HG03558 (cell line): ENCODE measurements around the gene PSD.
A peak's percentile ranks its signal among the peaks of the same experiment; 100 is the strongest.

Experiments used
- ATAC-seq: cut with Tn5 transposase; IDR thresholded peaks from one replicate; pipeline ENCODE4 v1.9.1; 2021; ENCODE audit warnings: moderate number of reproducible peaks; ENCODE audit not compliant: unreplicated experiment; ENCODE audit errors: extremely low read depth

The PSD gene

DNA sequence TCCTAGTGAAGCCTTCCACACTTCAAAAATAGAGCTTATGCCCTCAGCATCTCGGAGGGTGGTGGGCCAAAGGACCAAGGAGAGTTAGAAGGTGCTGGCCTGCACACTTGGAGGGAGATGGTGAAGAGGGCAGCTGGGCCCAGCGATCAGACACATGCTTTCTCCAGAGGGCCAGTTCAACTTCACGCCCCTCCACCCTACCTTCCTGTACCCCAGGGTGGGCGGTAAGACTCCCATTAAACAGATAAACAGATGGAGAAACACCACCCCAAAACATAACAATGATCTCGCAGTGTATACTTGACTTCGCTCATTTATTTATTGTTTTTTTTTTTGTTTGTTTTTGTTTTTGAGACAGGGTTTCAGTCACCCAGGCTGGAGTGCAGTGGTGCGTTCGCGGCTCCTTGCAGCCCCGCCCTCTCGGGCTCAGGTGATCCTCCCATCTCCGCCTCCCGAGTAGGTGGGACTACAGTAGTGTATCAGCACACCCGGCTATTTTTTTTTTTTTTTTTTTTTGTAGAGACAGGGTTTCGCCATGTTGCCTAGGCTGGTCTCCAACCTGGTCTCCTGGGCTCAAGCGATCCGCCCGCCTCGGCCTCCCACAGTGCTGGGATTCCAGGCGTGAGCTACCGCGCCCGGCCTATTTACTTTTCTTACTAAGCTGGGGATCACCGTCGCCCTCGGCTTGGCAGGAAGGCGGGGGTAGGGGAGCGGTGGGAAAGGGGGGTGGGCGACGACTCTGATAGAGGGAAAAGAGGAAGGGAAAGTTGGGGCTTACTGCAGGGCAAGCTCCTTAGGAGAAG lies 30.9 kb upstream of the PSD start:
- no peak for ATAC-seq

DNA sequence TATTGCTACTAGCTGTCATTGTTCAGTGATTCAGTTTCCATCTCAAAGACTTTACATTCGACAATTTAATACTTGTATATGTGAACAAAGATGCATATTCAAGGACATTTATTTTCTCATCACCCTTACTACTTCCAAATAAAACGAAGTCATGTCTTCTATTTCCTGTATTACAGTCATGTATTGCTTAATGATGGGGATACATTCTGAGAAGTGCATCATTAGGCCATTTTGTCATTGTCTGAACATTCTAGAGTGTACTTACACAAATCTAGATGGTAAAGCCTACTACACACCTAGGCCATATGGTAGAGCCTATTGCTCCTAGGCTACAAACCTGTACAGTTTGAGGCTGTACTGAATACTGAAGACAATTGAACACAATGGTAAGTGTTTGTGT lies 26.3 kb upstream of the PSD start:
- ATAC-seq = no peak

DNA sequence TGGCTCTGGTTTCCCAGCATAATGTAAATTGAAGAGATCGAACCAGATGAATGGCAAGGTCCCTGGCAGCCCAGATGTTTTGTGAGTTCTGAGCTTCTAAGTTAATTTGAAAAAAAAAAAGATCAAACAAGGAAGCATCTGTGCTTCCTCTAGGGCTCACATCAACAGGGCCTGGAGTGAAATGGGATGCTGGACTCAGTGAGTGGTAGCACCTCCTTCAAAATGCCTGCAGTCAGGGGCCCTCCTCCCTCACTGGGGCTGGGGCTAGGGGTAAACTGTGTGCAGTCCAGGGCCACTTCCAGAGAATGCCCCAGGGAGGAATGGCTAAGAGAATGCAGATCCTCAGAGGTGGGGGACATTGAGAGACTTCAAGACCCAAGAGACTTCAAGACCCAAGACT lies 19.8 kb upstream of the PSD start:
- no peak for ATAC-seq

DNA sequence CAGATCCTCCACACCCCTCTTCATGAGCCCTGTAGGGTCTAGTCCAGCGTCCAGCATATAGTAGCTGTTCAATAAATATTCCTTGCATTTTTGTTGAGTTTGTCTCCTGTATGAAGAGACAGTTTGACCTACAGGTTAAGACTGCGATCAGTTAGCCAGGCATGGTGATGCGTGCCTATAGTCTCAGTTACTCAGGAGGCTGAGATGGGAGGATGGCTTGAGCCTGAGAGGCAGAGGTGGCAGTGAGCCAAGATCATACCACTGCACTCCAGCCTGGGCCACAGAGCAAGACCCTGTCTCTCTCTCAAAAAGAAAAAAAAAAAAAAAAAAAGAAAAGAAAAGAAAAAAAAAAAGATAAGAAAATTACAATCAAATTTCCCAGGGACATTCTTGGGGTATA lies 18.9 kb upstream of the PSD start:
- ATAC-seq = no peak

DNA sequence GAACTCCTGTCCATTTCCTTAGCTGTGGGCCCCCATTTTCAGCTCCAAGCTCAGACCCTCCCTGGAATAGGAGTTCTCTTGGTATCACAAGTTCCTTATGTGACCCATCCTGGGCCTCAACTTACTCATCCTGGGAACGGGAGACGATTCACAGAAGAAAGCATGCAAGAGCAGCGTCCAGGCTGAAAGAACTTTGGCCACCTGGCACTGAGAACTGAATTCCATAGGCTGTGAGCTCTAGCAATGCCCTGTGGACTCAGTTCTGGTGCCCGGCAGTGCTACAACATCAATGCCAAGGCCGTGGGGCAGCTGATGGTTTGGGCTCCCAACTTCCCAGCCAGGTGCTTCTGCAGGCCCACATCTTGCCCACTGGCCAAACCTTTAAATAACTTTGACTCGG lies 17.7 kb upstream of the PSD start:
- no peak for ATAC-seq

DNA sequence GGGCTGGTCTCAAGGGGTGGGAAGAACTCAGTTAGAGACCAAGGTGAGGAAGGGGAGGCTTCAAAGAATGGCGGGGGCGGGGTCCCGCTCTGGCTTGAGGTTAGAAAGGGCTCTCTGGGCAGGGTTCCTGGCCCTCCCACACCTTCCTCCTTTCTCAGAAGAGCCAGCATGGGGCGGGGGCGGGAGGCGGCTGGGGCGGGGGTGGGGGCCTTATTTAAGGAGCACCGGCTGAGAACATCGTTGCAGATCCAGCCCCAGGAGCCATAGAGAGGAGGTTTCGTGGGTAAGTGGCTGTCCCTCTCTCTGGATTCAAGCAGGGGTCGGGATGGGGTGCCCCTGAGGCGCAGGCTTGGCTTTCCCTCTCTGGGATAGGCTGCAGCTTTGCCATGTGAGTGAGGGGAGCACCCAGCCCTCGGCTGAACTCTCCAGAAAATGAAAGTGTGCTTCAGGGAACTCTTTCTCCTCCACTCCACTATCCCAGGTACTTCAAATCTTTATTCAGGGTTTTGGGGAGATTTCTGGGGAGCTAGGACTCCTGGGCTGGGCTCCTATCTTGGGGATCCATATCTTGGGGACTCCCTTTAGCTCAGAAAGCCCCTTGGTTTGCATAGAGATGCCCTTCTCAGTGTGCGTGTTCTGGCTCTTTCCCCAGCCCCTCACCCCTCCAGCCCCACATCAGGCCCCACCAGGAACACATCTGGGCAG lies 17.1 kb upstream of the PSD start:
- ATAC-seq = no peak

DNA sequence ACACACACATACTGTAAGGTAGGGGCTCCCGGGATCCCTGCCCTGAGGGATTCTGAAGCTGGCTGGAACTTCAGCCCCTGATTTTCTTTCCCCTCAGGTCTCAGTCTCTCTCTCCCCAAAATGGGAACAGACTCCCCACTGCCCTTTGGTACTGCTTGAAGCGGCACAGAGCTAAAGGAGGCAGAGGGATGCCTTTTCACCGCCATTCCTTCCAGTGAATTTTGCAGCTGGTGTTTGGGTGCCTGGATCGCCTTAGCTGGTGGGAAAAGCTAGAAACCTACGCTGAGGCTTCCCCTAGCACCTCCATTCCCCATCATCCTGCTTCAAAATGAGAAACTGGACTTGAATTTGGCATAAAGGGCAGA lies 16.5 kb upstream of the PSD start:
- no peak for ATAC-seq

DNA sequence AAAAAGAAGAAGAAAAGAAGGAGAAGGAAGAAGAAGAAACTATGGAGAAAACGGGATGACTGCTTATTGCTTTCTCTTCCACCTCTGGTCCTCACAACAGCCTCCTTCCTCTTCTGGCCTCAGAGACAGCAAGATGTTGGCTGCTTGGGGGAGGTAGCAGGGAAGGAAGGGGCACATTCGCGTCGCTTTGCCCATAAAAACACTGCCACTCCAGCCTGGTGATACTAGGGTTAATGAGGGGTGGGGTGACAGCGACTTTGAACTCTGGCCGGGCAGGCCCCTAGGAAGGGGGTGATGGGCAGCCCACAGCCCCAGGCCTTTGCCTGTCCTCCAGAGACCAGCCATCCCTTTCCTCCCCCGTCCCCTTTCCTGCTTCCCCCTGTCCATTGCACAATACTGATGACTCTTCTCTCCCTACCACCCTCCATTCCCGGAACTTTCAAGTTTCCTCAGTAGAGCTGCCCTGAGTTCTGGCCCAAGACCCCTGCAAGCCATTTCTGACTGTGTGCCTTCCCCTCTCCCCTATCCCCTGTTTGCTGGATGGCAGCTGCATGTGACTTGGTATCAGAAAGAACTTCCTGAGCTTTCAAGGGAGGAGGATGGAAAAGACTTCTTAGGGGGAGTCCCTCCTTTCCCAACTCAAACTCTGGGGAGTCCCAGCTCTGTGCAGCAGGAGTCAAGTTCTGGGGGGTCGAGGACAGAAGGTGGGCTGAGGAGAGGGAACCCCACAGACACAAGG lies 16.0 kb upstream of the PSD start:
- ATAC-seq = no peak

DNA sequence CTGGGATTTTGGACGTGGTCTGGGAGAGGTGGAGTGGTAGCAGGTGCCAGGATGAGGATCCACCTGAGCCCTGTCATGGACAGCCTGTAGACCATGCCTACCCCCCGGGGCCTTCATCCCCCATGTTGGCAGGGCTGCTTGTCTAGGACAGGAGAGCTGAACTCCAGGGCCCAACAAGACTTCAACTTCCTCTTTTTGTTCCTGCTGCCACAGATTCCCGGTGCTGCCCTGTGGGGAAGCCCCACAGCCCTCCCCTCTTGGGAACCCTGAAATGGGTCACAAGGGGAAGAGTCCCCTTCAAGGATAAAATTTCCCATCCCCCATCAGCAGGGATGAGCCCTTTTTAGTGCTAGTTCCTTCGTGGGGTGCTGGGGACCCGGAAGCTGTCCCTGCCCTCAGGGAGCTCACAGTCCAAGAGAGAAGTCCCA lies 15.0 kb upstream of the PSD start:
- no peak for ATAC-seq

DNA sequence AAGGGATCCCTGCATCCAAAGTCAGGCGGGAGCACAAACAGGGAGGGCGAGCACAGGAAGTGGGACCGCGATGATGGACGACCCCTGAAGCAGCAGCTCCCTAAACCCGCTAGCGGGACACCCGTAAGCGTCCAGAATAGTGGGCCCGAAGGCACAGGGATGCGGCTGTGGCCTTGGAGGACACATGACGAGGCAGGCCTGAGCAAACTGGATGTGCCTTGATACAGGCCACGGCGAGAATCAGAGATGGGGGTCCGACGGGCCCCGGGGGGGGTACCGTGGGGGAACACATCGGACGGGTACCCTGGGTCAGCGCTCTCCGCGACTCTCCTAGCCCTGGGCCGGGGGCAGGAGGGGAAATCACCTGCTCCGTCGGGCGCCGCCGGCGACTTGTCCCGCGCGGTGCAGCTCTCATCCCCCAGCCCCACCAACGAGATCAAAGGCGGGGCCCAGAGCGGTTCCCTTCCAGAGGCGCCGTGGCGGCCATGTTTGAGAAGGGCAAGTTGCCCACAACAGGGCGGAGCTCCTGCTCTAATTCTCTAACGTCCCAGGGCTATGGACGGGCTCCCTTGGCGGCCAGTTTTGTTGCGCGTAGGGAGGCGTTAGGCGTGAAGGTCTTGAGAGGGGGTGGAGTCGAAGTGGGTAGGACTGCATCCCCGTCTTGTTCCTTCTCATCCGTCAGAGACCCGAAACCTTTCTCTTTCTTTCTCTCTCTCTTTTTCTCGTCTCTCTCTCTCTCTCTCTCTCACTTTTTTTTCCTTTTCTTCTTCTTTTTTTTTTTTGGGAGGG lies 13.8 kb upstream of the PSD start, which contains the start of gene CUEDC2:
TSS of gene CUEDC2 (minus strand) at position 413 of the 789 bp plus-strand sequence. CDS start 7,386 bp downstream, outside the sequence.
- peak; percentile 73 for ATAC-seq

DNA sequence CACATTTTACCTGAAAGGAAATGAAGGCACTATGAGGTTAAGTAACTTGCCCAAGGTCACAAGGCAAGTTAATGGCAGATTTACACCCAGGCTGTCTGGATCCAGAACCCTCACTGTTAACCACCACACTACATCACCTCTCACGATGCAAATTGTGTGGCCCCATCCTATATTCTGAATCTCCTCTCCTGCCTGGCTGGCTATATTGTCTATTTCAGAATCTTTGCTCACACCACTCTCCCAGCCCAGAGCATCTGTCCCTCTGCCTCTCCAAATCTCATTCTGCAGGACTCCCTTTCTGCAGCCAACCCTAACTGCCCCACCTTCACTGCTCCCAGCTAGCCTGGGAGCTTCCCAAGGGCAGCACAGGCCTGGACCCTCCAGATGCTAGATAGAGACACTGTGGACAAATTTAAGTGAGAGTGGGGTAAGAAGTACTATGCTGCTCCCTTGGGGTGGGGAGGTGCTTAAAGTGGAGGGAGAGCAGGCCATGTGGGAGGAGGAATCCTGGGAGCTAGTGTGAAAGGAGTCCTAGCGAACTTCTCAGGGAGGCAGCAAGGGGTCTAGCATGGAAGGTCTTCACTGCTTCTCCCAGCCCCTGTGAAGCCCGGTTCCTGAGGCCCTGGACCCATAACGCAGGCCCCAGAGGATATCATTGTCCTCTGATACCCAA lies 13.0 kb upstream of the PSD start:
- ATAC-seq = no peak

DNA sequence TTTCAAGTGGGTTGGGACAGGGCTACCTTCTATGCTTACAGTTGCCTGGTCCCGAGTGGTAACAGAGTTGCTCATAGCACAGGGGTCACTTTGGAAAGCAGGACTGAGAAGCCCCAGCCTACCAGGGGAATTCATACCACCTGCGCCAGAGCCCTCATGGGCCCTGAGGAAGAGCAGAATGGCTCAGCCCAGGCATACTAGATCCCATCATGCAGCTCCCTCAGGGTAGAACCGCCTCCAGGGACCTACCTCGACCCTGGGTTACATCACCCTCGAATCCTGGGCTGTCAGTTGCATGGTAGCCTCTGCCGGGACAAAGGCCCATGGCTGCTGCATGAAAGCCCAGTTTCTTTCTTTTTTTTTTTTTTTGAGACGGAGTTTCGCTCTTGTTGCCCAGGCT lies 10.9 kb upstream of the PSD start:
- no peak for ATAC-seq

DNA sequence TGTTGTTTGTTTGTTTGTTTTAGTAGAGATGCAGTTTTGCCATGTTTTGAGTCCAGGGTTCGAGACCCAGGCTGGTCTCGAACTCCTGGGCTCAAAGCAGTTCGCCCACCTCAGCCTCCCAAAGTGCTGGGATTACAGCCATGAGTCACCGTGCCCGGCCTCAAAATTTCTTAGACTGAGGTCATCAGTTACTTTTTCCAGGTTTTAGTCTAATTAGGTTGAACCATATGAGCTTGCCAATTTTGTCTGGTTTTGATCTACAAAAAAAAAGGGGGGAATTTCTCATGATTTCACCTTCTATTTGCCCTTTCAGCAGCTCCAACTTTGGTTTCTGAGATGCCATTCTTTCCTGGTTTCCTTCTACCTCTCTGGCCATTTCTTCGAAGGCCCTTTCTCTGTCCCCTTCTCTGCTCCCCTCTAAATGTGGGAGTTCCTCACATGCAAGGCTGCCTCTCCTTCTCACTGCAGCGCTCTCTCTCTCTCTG lies 8.3 kb upstream of the PSD start:
- no peak for ATAC-seq

DNA sequence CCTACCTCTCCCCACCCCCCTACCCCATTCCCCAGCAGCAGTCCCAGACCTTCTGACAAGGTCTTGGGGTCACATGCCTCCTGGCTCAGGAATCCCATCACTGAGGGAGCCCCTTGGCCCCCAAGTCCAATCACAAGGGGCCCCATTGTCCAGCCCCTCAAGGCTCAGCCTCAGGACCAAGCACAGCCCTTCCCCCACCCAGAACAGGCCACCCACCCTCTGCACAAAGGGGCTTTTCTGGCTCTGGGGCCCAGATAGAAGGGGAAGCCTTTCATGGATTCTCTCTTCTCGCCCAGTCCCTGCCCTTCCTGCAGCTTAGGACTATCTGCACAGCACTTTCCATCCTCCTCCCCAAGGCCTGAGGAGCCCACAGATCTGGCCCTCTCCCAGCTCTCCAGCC lies 6.9 kb upstream of the PSD start:
- ATAC-seq = no peak

DNA sequence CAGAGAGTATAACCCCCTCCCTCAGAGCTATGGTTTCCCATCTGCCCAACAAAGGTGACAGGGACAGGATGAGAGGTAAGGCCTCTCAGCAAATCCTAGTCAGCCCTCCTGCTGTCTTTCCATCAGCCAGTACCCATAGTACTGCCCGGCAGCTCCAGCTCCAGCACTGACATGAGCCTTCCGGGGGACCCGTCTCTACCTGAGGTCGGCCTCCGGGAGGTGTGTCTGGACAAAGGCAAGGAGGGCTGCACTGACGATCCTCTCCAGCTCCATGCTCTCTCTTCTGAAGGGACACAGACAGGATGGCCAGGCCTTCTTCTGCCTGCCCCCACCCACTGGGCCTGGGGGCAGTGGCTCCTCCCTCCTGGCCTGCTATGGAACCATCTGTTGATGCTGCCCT lies 6.3 kb upstream of the PSD start:
- no peak for ATAC-seq

DNA sequence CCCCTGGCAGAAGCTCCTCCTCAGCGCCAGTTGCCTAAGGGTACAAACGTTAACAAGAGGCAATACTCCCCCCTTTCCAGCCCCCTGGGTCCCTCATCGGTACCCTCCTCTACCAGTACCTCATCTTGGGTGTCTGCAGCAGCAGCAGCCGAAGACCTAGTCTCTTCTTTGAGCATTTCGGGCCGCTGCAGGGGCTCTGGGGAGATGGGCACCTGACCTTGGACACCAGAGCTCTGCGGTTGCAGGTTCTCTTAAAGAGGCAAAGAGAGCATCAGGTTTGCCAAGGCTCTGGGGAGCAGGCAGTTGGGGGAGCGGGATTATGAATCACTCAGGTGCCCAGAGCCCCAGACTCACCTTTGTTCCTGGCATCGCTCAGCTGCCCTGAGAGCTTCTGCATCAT lies 5.6 kb upstream of the PSD start:
- ATAC-seq = no peak

DNA sequence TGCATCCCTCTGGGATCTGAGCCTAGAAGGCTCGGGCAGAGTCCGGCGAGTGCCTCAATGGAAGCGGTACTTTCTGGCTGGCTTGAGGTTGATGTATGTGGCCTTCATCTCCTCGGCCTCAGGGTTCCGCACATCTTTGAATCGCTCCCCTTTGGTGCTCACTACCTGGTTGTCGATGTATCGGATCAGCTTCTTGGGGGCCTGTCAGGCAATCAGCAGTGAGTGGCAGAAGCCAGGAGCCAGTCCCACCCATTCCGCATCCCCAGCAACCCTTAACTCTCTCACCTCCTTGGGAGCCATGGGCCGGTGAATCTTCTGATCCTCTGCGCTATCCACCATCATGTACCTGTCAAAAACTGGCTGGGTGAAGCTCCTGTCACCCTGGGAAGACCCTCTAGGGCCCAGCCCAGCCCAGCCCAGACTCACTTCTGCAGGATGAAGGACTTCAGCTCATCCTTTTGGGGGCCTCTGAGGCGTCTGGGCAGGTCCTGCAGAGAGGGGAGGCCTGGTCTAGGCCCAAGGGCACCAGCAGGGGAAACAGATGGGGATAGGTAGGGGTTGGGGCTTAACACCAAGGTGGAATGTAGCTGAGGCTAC lies 4.9 kb upstream of the PSD start:
- ATAC-seq = no peak

DNA sequence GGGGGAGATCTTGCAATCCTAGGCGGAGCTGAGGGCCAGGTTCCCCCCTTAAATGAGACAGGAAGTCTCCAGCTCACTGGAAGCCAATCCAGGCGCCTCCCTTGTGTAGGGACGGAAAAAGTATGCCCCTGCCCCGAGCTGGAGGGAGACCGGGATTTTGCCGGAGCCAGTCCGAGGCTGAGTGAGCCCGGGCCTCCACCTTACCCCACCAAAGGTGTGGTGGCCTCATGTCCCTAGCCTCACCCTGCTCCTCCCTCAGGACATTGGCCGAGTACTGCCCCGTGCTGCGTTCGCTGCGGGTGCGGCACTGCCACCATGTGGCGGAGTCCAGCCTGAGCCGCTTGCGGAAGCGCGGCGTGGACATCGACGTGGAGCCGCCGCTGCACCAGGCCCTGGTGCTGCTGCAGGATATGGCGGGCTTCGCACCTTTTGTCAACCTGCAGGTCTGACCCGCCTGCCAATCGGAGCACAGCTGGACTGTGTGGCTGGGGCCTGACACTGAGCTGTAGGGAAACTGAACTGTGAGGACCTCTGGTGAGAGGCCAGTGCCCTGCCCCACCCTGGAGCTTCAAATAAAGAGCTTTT lies 4.1 kb upstream of the PSD start:
- no peak for ATAC-seq
